Ectodermal cell (in vitro differentiated cells): ENCODE results near the gene GCC2.
"Not testable (repeated sequence)": the region's sequence is repeated elsewhere in the genome, so short reads cannot be mapped to it uniquely, and the experiment has no call there.

ENCODE experiments used
- H3K27ac ChIP-seq: 2 replicates; pipeline ENCODE4 v1.7.0; 2013; ENCODE audit warnings: mild to moderate bottlenecking, low read depth, low read length; ENCODE audit not compliant: insufficient read depth, poor library complexity, severe bottlenecking
- H3K27me3 ChIP-seq: 2 replicates; pipeline ENCODE4 v1.7.0; 2013; ENCODE audit warnings: mild to moderate bottlenecking, low read length; ENCODE audit not compliant: insufficient read depth, control insufficient read depth, poor library complexity, severe bottlenecking
- H3K36me3 ChIP-seq: one replicate; pipeline ENCODE4 v1.7.0; 2013; ENCODE audit warnings: low read length; ENCODE audit not compliant: control insufficient read depth, insufficient read depth
- H3K4me1 ChIP-seq: one replicate; pipeline ENCODE4 v1.7.0; 2013; ENCODE audit warnings: low read length; ENCODE audit not compliant: control insufficient read depth, insufficient read depth
- H3K4me3 ChIP-seq: 2 replicates; pipeline ENCODE4 v1.7.0; 2013; ENCODE audit warnings: low read depth, low read length, control low read depth; ENCODE audit not compliant: insufficient read depth
- H3K9me3 ChIP-seq: 2 replicates; pipeline ENCODE4 v1.7.0; 2013; ENCODE audit warnings: mild to moderate bottlenecking, low read length, moderate library complexity; ENCODE audit not compliant: control insufficient read depth
- WGBS, 2 experiments: methylation state at CpG; one replicate each; pipeline ENCODE4 v1.1.7; 2013; ENCODE audit warnings: missing lambda C conversion rate in 2 of 2; 5-methylcytosine and 5-hydroxymethylcytosine counted together

Gene GCC2

GRCh38 chr2:108458082-108458481, 9.1 kb downstream of the GCC2 start:
- no peak overlapping the region for H3K27ac ChIP-seq
- H3K4me1 ChIP-seq: no peaks in the 10 kb centered on the region
- 92 to 98% methylated on average over 3 of the region's 3 CpGs for WGBS, 2 experiments
- no peaks in the 10 kb centered on the region for H3K27me3 ChIP-seq
- no peaks in the 10 kb centered on the region for H3K9me3 ChIP-seq
- H3K4me3 ChIP-seq: no peak overlapping the region
- H3K36me3 ChIP-seq: peaks cover 16% of the 10 kb centered on the region

- Histone ChIP-seq H3K27me3 (no peaks in the 10 kb centered on the region), H3K36me3 (peaks cover 21% of the 10 kb centered on the region), H3K4me1 (no peaks in the 10 kb centered on the region), H3K4me3 (no peak overlapping the region), H3K9me3 (no peaks in the 10 kb centered on the region), H3K27ac (no peak overlapping the region)
- WGBS, 2 experiments: 90 to 100% methylated on average over 1 of the region's 1 CpG
These were observed 10.4 kb downstream of the GCC2 start for GRCh38 chr2:108459441-108459840.

- H3K4me1 ChIP-seq: no peaks in the 10 kb centered on the region
- no peaks in the 10 kb centered on the region for H3K9me3 ChIP-seq
- no peaks in the 10 kb centered on the region for H3K27me3 ChIP-seq
- H3K36me3 ChIP-seq: peaks cover 17% of the 10 kb centered on the region
- H3K4me3 ChIP-seq: no peak overlapping the region
- no peak overlapping the region for H3K27ac ChIP-seq
- WGBS, 2 experiments: 83 to 89% methylated on average over 4 of the region's 4 CpGs
These were observed 11.5 kb downstream of the GCC2 start for GRCh38 chr2:108460345-108461037.

- Histone ChIP-seq H3K4me3 (no peak overlapping the region), H3K9me3 (no peaks in the 10 kb centered on the region), H3K27ac (no peak overlapping the region), H3K4me1 (no peaks in the 10 kb centered on the region), H3K27me3 (no peaks in the 10 kb centered on the region), H3K36me3 (peaks cover 32% of the 10 kb centered on the region)
- 95 to 100% methylated on average over 1 of the region's 1 CpG for WGBS, 2 experiments
These were observed 28.1 kb downstream of the GCC2 start for GRCh38 chr2:108477099-108477498.

GRCh38 chr2:108485253-108485652, 36.2 kb downstream of the GCC2 start:
- WGBS, 2 experiments: 100% methylated on average over 1 of the region's 2 CpGs; no CpG with 5 or more reads in 1 of the 2 experiments
- Histone ChIP-seq H3K9me3 (no peaks in the 10 kb centered on the region), H3K27me3 (no peaks in the 10 kb centered on the region), H3K4me1 (no peaks in the 10 kb centered on the region), H3K36me3 (peaks cover 31% of the 10 kb centered on the region), H3K4me3 (no peak overlapping the region), H3K27ac (no peak overlapping the region)

- Histone ChIP-seq H3K36me3 (peaks cover 13% of the 10 kb centered on the region), H3K27me3 (no peaks in the 10 kb centered on the region), H3K27ac (no peak overlapping the region), H3K9me3 (no peaks in the 10 kb centered on the region), H3K4me3 (no peak overlapping the region), H3K4me1 (no peaks in the 10 kb centered on the region)
These were observed 41.6 kb downstream of the GCC2 start for GRCh38 chr2:108490506-108491122.

- no peaks in the 10 kb centered on the region for H3K4me1 ChIP-seq
- no peak overlapping the region for H3K27ac ChIP-seq
- H3K4me3 ChIP-seq: no peak overlapping the region
- H3K36me3 ChIP-seq: peaks cover 7% of the 10 kb centered on the region
- H3K9me3 ChIP-seq: no peaks in the 10 kb centered on the region
- no peaks in the 10 kb centered on the region for H3K27me3 ChIP-seq
These were observed 42.8 kb downstream of the GCC2 start for GRCh38 chr2:108491848-108492247.

GRCh38 chr2:108492364-108492763, 43.4 kb downstream of the GCC2 start:
- H3K9me3 ChIP-seq: no peaks in the 10 kb centered on the region
- H3K4me3 ChIP-seq: no peak overlapping the region
- no peak overlapping the region for H3K27ac ChIP-seq
- 96 to 97% methylated on average over 4 of the region's 4 CpGs for WGBS, 2 experiments
- peaks cover 4% of the 10 kb centered on the region for H3K36me3 ChIP-seq
- H3K4me1 ChIP-seq: no peaks in the 10 kb centered on the region
- H3K27me3 ChIP-seq: no peaks in the 10 kb centered on the region

- WGBS, 2 experiments: 80% methylated on average over 1 of the region's 3 CpGs; no CpG with 5 or more reads in 1 of the 2 experiments
- not testable (repeated sequence) for H3K4me1 ChIP-seq, H3K4me3 ChIP-seq, H3K27me3 ChIP-seq, H3K9me3 ChIP-seq, H3K27ac ChIP-seq, H3K36me3 ChIP-seq
These were observed 47.2 kb downstream of the GCC2 start for GRCh38 chr2:108496167-108496566.

- no CpG with 5 or more reads among the region's 4 CpGs for WGBS, 2 experiments
- not testable (repeated sequence) for H3K4me3 ChIP-seq, H3K4me1 ChIP-seq, H3K9me3 ChIP-seq, H3K27me3 ChIP-seq, H3K27ac ChIP-seq, H3K36me3 ChIP-seq
These were observed 58.6 kb downstream of the GCC2 start for GRCh38 chr2:108507620-108508019.
